Cardiac septum (tissue), 1 donor: ENCODE results near the gene TEX19. TPM values are rescaled to one million over a fixed set of nuclear protein-coding genes. Genes with fewer than 3 reads are reported as not detected.
"Not testable (repeated sequence)": the region's sequence is repeated elsewhere in the genome, so short reads cannot be mapped to it uniquely, and the experiment has no call there.

ENCODE experiments used
- DNase-seq: peaks from one replicate; pipeline ENCODE4 v3.0.0-alpha.2; 2020; ENCODE audit warnings: low spot score
- intact Hi-C: fragments of 100-400 bp; cut with DNase I; formaldehyde crosslinking; loops from one replicate; pipeline ENCODE4 v1.14.0; 2022
- total RNA-seq: library from RNA; stranded (reverse); fragmentation: NEBNext Ultra II Directional; extraction: Animal tissue kit (Norgen Biotek cat#: 25700); gene quantifications from one replicate; pipeline ENCODE4 v1.2.1, GENCODE V29; 2021
- donor health status: DM: no; HTN: no; CAD: no.

The TEX19 gene
- total RNA-seq, 1 donor from 2014 or later, result not detected

DNA sequence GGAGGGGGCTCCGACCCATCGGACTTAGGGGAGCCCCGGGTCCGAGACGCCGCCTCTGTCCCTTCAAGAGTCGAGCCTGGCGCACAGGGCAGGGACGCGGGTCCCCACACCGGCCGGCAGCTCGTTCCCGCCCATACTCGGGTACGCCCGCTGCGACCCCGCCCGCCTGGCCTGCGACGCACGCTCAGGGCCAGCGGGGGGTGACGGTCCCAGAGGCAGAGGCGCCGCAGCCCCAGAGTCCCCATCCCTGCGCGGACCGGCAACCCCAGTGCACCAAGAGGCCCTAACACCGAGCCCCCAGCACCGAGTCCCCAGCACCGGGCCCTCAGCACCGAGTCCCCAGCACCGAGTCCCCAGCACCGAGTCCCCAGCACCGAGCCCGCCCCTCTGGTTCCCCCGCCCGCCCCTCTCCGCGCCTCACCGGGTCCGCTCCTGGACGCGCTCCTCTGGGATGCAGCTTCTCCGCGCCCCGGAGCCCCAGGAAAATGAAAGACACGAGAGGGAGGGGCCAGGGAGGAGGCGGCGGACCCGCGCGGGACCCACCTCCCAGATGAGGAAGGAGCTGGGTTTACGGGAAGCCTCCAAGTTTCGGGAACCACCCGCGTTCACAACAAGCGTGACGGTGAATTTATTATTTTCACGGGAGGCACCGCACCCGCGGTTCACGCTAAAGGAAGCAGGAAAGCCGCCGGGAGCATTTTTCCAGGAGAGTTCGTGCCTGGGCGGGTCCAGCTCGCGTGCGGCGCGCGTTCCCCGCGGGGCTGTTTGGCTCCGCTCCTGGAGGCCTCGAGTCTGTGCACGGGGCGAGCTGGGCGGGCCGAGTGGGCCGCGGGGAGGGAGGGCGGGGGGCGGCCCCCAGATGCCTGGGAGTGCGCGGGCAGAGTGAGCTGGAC lies 25.5 kb upstream of the TEX19 start, which contains the start of gene SECTM1:
Gene SECTM1 (minus strand): TSS at position 488 of the 893 bp plus-strand sequence. CDS start 6,526 bp downstream, outside the sequence.
- peak; percentile 92 for DNase-seq
- intact Hi-C loops, result no loop called here

DNA sequence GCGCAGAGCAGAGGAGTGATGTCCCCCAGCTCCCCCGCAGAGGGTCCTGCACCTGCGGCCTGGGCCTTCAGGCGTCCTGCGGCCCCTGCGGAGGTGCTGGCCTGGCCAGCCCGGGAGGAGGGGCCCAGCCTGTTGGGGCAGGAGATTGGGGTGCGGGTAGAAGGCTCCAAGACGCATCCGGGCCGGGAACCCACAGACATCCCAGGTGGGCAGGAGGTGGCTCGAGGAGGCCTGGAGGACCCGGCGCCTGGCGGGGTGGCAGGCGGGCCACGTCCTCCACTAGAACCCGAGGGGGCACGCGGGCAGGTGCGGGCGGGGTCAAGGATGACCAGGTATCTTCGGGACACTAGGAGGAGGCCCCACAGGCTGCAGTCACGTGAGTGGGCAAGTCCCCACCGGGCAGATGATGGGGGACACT lies 24.8 kb upstream of the TEX19 start:
- intact Hi-C loops, result no loop called here

DNA sequence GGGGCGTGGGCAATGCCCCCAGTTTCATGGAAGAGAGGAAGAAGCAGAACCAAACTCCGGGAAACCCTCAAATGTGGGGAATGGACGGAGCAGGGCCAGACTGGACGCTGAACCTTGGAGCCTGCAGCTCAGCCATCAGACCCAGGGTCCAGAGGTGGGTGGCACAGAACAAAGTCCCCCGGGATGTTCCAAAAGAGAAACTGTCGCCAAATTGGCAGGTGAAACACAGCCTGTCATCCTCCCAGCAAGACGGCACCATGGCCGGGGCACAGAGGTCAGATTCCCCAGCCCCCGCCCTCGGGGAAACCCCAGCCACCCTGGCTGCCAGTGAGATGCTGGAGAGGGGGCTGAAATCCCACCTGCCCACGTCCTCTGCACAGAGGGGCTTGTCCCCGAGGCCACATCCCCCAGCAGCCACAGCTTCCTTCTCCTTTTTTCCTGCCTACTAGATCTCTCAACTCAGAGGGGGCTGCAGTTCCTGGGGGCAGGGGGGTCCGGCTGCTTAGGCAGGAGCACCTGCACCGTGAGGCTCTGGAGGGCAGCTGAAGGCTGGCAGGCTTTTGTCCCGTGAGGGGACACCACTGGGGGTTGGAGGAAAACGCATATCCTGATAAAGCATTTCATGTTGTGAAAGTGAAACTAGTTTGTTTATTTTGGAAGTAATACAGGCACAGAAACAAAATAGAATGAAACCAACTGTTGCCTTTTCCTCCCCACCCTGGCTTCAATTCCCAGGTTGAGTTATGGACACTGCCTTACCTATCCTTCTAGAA lies 24.2 kb upstream of the TEX19 start:
- no peak for DNase-seq
- intact Hi-C loops, result loop anchor here (5.0 kb wide), 1 partner anchor 257 kb away; no protein-coding TSS in a partner anchor

More for the DNA sequence above, 24.8 kb upstream of the TEX19 start:
- no peak for DNase-seq

DNA sequence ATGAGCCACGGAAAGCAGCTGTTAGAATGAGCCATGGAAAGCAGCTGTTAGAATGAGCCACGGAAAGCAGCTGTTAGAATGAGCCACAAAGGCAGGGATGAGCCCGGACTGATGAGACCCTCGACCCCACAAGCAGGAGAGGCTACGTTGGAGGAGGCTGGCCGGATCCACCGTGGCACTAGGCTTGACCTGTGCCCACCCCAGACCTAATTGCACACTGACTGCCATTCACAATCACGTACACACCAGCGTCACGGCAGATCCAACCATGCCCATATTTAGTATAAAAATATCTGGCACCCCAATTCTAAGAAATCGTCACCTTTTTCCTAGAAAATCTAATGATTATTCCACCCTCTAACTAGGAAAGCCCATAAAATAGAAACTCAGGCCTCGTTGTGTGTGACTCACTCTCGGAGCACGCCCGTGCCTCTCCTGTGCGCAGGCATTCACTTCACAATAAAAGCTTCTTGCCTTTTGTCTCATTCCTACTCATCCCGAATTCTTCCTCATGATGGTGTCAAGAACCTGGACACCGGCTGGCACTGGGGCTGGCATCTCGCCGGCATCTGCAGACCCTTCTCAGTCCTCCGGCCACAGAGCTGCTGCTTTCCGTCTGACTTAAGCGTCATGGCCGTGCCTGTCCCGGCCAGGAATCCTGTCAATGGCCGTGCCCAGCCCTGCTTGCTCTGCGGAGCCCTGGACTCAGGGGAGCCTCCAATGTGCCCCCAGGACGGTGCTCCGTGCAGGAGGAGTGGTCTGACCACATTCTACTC lies 20.0 kb upstream of the TEX19 start:
- intact Hi-C loops, result loop anchor here (5.0 kb wide), 1 partner anchor 253 kb away; no protein-coding TSS in a partner anchor
- DNase-seq, result no peak

DNA sequence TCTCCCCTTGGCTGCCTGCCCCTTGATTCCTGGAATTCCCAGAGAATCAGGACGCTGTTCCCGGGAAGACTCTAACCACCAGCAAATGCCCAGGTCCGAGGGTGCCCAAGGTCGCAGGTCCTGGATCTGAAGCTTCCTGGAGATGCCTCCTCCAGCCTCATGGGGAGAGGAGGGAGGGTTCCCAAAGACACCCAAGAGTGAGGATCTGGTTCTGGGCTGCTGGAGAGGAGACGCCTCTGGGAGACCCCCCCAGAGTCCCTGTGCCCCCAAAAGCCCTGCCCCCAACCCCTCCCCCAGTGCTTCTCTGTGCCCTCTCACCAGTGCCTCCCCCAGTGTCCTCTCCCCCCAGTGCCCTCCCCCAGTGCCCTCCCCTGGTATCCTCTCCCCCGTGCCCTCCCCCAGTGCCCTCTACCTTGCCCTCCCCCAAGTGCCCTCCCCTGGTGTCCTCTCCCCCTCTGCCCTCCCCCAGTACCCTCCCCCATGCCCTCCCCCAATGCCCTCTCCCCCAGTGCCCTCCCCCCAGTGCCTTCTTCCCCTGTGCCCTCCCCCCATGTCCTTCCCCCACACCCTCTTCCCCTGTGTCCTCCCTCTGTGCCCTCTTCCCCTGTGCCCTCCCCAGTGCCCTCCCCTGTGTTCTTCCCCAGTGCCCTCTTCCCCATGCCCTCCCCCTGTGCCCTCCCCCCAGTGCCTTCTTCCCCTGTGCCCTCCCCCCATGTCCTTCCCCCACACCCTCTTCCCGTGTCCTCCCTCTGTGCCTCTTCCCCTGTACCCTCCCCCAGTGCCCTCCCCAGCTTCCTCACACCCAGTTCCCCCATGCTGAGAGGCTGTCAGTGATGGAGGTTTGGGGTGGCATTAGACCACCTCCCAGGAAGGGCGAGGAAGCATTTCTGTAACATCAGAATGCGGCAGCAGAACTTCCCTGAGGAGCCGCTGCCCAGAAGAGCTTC lies 19.1 kb upstream of the TEX19 start:
- no peak for DNase-seq
- intact Hi-C loops, result loop anchor here (5.0 kb wide), 1 partner anchor 252 kb away; no protein-coding TSS in a partner anchor

DNA sequence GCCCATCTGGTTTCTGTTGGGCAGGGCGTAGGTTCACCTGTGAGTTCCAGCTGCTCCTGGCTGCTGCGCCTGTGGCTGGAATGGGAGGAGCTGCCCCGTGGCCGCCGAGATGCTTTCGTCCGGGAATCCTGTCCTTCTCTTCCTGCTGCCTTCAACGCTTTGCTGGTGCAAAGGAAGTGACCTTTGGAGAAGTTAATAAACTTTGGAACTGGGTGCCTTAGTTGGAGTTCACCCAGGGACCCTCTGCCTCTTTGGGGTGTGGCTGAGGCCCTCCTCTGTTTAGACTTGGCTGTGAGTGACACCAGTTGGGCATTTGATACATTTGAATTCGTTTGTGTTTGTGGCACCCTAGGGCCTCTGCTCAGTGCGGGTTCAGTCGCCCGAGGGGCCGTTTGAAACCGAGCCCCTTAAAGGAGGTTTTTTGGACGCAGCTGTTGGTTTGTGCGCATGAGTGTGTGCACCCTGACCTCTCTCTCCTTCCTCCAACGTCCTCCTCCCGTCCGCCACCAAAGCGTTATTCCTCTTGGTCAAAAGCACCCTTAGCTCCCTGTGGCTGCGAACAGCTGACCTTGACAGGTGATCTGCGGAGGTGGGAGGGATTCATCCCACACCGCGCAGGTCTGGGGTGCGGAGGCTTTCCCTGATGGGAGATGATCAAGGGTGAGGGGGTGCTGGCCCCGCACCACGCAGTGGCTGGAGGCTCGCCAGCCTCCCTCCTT lies 16.5 kb upstream of the TEX19 start:
- intact Hi-C loops, result no loop called here
- no peak for DNase-seq

DNA sequence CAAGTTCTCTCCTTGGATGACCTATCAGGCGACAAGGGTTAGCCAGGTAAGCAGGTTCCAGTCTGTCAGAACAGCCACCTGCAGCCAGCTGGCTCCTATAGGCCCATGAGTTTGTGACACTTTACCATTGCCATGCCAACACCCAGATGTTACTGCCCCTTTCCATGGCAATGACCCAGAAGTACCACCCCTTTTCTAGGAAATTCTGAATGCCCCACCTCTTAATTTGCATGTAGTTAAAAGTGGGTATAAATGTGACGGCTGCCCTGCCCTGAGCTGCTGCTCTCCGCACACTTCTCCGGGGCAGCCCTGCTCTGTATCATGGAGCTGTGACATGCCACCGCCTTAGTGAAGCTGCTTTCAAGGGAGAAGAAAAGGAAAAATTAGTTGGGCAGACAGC lies 15.5 kb upstream of the TEX19 start:
- DNase-seq, result no peak
- intact Hi-C loops, result no loop called here

DNA sequence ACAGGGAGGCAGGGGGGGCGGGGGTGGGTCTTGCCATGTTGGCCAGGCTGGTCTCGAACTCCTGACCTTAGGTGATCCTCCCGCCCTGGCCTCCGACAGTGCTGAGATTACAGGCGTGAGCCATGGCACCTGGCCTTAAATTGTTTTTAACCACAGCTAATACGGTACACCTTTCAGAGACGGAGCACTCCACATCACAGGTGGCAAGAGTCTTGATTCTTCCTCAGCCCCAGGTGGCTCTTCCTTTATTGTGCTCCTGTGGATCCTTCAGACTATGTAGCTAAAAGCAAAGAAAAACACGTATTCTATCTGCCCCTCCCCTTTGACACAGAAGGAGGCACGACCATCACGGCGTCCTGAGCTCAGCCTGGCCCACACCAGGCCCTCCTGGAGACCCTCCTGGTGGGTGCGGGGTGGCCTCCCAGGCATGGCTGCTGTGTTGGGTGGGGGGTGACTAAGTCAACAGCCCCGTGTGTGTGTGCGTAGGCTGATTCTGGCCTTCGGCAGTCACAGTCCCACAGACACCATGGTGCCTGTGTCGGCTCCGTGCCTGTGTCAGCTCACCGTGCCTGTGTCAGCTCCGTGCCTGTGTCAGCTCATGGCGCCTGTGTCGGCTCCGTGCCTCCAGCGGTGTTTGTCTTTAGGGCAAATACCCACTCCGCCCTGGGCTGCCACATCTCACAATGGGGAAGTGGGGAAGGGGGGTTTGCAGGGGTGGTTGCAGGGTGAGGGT lies 14.7 kb upstream of the TEX19 start:
- intact Hi-C loops, result no loop called here
- DNase-seq, result no peak

DNA sequence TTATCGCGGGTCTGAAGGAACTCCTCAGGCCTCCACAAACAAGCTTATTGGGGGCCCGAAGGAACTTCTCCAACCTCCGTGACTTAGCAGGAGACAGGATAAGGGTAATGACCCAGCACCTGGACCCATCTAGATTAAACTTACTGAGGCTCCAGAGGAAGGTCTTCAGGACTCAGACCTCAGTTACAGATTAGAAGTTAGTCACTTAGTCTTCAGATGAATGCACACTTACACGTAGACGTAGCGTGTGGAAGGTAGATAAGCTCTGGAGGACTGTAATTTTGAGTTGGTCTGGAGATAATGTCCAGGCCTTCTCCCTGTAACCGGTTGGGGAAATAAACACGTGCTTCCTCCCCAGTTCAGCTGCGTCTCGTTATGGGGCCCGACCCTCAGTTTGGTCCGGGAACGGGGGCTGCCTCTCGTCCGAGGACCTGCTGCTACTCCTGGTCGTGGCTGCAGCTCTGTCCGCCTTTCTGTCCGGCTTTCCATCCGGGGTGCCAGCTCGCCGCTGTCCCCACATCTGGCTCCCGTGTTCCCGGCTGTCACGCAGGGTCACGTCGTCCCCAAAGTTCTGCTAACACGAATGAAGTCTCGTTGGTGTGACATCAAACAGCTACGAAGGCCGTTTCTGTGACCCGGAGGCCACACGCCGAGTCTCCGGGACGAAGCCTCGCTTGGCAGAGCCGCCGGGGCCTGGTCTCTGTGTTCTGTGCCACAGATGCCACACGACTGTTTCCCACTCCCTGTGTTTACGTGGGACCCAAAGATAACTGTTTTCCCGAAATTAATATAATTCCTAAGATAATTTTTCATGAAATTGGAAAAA lies 13.7 kb upstream of the TEX19 start:
- intact Hi-C loops, result no loop called here
- DNase-seq, result no peak

DNA sequence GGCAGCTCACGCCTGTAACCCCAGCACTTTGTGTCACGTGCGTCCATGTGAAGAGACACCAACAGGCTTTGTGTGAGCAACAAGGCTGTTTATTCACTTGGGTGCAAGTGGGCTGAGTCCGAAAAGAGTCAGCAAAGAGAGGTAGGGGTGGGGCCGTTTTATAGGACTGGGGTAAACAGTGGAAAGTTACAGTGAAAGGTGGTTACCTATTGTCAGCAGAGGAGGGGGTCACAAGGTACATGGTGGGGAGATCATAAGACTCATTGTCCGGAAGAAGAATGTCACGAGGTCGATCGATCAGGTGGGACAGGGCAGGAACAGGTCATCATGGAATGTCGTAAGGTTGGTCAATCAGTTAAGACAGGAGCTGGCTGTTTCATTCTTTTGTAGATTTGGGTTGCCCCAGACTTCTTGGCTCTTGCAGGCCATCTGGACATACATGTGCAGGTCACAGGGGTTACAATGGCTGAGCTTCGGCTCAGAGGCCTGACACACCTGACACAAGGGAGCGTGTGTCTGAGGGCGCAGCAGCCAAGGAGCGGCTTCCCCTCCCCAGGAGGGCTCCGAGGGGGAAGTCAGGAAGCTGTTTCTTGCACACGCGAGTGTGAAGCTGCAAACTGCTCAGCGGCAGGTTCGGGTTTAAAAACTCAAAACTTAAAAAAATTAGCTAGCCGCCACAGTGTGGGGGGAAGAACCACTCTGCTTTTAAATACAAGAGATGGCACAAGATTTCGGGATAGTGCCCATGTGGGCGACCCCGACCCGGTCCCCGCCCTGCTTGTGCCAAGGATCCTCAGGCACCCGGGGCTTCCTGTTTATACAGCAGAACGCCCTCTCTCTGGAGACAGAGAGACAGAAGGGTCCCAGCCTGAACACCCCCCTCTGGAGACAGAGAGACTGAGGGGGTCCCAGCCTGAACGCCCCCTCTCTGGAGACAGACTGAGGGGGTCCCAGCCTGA lies 12.4 kb upstream of the TEX19 start:
- intact Hi-C loops, result no loop called here
- no peak for DNase-seq

DNA sequence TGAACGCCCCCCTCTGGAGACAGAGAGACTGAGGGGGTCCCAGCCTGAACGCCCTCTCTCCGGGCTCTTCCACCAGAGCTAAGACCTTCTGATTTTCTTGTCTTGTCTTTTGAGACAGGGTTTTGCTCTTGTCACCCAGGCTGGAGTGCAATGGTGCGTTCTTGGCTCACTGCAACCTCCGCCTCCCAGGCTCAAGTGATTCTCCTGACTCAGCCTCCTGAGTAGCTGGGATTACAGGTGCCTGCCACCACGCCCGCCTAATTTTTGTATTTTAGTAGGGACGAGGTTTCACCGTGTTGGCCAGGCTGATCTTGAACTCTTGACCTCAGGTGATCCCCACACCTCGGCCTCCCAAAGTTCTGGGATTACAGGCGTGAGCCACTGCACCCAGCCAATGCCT lies 11.1 kb upstream of the TEX19 start:
- DNase-seq, intact Hi-C loops: not testable (repeated sequence)

DNA sequence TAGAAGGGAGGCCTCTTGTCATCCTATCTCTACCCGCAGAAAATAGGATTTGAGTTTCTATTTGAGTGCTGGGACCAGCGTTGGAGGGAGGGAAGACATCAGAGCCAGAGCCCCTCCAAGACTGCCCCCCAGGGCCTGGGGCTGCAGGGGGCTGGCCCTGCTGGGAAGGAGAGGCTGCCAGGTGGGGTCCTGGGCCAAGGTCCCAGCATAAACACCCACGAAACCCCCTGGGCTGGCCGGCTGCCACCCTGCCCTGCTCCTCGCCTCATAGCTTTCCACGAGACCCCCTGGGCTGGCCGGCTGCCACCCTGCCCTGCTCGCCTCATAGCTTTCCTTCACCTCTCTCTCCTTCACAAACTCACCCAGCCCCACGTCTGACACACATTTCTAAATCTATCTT lies 10.6 kb upstream of the TEX19 start:
- intact Hi-C loops, result no loop called here
- DNase-seq, result no peak

DNA sequence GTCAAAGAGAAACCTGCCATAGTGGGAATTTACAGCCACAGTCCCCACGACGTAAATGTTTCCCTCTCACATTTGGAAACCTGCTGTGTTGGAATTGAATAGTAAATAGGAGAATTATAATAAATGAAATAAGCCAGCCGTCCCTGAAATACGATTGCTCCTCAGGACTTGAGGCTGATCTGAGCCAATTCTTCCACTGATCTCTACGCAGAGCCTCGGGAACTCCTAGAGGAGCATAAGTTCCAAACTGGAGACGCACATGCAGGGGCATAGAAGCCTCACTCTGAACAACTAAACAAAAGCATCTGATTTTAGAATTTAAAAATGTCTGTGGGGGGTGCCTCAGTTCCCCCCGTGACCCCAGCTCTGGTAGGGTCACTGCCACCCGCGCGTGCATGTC lies 10.2 kb upstream of the TEX19 start:
- DNase-seq, result no peak
- intact Hi-C loops, result no loop called here

DNA sequence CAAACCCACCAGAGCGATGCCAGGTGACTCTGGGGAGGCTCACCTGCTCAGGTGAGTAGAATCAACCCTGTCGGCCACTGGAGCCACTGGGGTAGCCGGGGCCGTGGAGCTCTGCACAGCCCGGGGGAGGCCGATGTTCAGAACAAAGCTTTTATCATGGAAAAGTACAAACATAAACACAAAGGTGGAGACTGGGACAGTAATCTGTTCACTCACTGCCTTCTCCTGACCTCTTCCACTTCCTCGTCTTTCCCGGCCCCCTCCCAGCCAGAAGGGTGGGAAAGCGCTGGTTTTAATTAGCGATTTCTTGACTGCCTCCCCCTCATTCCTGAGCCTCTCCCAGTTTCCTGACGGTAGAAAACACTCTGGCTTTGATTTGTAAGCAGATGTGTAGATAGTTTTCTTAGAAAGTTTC lies 9.8 kb upstream of the TEX19 start:
- no peak for DNase-seq
- intact Hi-C loops, result no loop called here
